Sigmoid colon (tissue), 7 donors: Measurements from ENCODE around the gene SLC8A3. TPM values are rescaled to one million over a fixed set of nuclear protein-coding genes. Genes with fewer than 3 reads are reported as not detected.

ENCODE experiments used
- DNase-seq: peaks from one replicate; pipeline ENCODE4 v3.0.0-alpha.2; 2019
- H3K27ac ChIP-seq, 4 donors: fragments of 200-600 bp; sonication (generic); one replicate each; pipeline ENCODE4 v1.5.1; 2016 to 2019; ENCODE audit warnings: mild to moderate bottlenecking in 1 of 4
- H3K27me3 ChIP-seq, 3 donors: fragments of 200-600 bp; sonication (generic); one replicate each; pipeline ENCODE4 v1.5.1; 2019; ENCODE audit warnings: mild to moderate bottlenecking in 1 of 3
- H3K36me3 ChIP-seq, 4 donors: fragments of 200-600 bp; sonication (generic); one replicate each; pipeline ENCODE4 v1.5.1; 2016 to 2019
- H3K4me1 ChIP-seq, 4 donors: fragments of 200-600 bp; sonication (generic); one replicate each; pipeline ENCODE4 v1.5.1; 2017 to 2019
- H3K4me3 ChIP-seq, 4 donors: fragments of 200-600 bp; sonication (generic); one replicate each; pipeline ENCODE4 v1.5.1; 2017 to 2019; ENCODE audit warnings: mild to moderate bottlenecking in 2 of 4, moderate library complexity in 1 of 4
- H3K9me3 ChIP-seq, 4 donors: fragments of 200-600 bp in 3 of 4; sonication (generic) in 3 of 4; one replicate each; pipeline versions ENCODE4 v1.5.1 to v1.6.1; 2013 to 2019
- EP300 ChIP-seq, 4 donors: sonication (generic); formaldehyde crosslinking; IDR thresholded peaks; one replicate each; pipeline ENCODE4 v1.6.1; 2017; ENCODE audit warnings: antibody characterized with exemption in 4 of 4
- POLR2A ChIP-seq, 2 donors: fragments of 450-650 bp; IDR thresholded peaks; one replicate each; pipeline ENCODE4 v1.6.1; 2016; ENCODE audit warnings: antibody characterized with exemption in 2 of 2, mild to moderate bottlenecking in 2 of 2, moderate library complexity in 2 of 2
- POLR2AphosphoS5 ChIP-seq, 4 donors: sonication (generic); formaldehyde crosslinking; IDR thresholded peaks; one replicate each; pipeline ENCODE4 v1.6.1; 2017; ENCODE audit warnings: antibody characterized with exemption in 4 of 4
- WGBS, 2 donors: extraction: QIAGEN DNeasy Blood & Tissue Kit; methylation state at CpG; one replicate each; pipeline ENCODE4 v1.1.7; 2013; 5-methylcytosine and 5-hydroxymethylcytosine counted together
- intact Hi-C: fragments of 100-400 bp; cut with DNase I; formaldehyde crosslinking; loops from one replicate; pipeline ENCODE4 v1.15.1; 2023
- polyA plus RNA-seq, 3 donors: library from polyadenylated mRNA; stranded (reverse); fragments of 200-250 nt; gene quantifications; one replicate each; pipeline ENCODE4 v1.2.3, GENCODE V29; 2013
- total RNA-seq, 4 donors: library from RNA; depleted of rRNA; stranded (reverse); fragments of >200 nt; gene quantifications; one replicate each; pipeline ENCODE4 v1.1.0, GENCODE V29; 2016
- TF ChIP-seq, protein P1 (sequence below), 4 experiments: fragments of 450-650 bp in 3 of 4; fragments of 200-600 bp in 1 of 4; IDR thresholded peaks; one replicate each; pipeline ENCODE4 v1.5.1; 2016 to 2019; ENCODE audit warnings: antibody characterized with exemption in 4 of 4, mild to moderate bottlenecking in 3 of 4, moderate library complexity in 2 of 4
- donor health status: healthy with polysubstance abuse.
- donor health status: Bipolar disorder and iron deficiency.
- donor health status: healthy.

SLC8A3 gene
- total and polyA plus RNA-seq, 7 donors: 0.17 to 0.82 (median 0.31) TPM; not detected in 3

GRCh38 chr14:70143306-70143705 lies 45.4 kb downstream of the SLC8A3 start:
- WGBS, 2 donors: 86 to 90% methylated on average over 5 of the region's 5 CpGs

DNA sequence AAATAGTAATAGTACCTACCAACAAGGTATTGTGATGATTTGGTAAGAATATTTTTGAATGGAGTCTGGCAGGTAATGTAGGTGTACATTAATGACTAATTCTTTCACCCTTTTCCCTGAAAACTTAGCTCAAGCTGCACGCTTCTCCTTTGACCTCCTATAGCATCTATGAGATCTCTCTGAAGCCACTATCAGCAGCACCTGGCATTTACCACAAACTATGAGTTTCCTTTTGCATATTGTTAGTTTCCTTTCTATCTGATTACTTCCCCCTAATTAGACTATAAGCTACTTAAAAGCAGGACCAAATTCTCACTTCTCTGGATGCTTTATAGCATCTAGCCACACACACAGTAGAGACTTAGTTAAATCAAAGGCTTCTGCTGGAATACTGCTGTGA lies 48.1 kb downstream of the SLC8A3 start:
- Histone ChIP-seq H3K36me3 (no peaks in the 10 kb centered on the region), H3K27me3 (no peaks in the 10 kb centered on the region), H3K4me1 (no peaks in the 10 kb centered on the region), H3K9me3 (no peaks in the 10 kb centered on the region), H3K27ac (no peak overlapping the region), H3K4me3 (no peak overlapping the region)
- no peak for TF ChIP-seq POLR2AphosphoS5 (IDR thresholded peaks at IDR 0.05)
- no peak for DNase-seq
- intact Hi-C loops: no loop called here
- WGBS, 2 donors: 70 to 73% methylated on average over 1 of the region's 1 CpG

More at GRCh38 chr14:70143306-70143705, 45.4 kb downstream of the SLC8A3 start:
- Histone ChIP-seq H3K27me3 (no peaks in the 10 kb centered on the region), H3K4me3 (no peak overlapping the region), H3K4me1 (no peaks in the 10 kb centered on the region), H3K36me3 (no peaks in the 10 kb centered on the region), H3K27ac (no peak overlapping the region), H3K9me3 (no peaks in the 10 kb centered on the region)
- DNase-seq: no peak
- intact Hi-C loops: no loop called here
- no peak for TF ChIP-seq POLR2AphosphoS5 (IDR thresholded peaks at IDR 0.05)

GRCh38 chr14:70139384-70139783 lies 49.4 kb downstream of the SLC8A3 start:
- intact Hi-C loops: no loop called here
- no peaks in the 10 kb centered on the region for H3K27me3 ChIP-seq
- H3K4me3 ChIP-seq: no peak overlapping the region
- WGBS, 2 donors: 80 to 88% methylated on average over 5 of the region's 5 CpGs
- no peak for DNase-seq
- H3K36me3 ChIP-seq: no peaks in the 10 kb centered on the region
- no peaks in the 10 kb centered on the region for H3K4me1 ChIP-seq
- no peaks in the 10 kb centered on the region for H3K9me3 ChIP-seq
- TF ChIP-seq POLR2A (IDR thresholded peaks at IDR 0.05) (no peak), EP300 (IDR thresholded peaks at IDR 0.05) (no peak), POLR2AphosphoS5 (IDR thresholded peaks at IDR 0.05) (no peak)
- TF ChIP-seq, protein P1, sequence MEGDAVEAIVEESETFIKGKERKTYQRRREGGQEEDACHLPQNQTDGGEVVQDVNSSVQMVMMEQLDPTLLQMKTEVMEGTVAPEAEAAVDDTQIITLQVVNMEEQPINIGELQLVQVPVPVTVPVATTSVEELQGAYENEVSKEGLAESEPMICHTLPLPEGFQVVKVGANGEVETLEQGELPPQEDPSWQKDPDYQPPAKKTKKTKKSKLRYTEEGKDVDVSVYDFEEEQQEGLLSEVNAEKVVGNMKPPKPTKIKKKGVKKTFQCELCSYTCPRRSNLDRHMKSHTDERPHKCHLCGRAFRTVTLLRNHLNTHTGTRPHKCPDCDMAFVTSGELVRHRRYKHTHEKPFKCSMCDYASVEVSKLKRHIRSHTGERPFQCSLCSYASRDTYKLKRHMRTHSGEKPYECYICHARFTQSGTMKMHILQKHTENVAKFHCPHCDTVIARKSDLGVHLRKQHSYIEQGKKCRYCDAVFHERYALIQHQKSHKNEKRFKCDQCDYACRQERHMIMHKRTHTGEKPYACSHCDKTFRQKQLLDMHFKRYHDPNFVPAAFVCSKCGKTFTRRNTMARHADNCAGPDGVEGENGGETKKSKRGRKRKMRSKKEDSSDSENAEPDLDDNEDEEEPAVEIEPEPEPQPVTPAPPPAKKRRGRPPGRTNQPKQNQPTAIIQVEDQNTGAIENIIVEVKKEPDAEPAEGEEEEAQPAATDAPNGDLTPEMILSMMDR (IDR thresholded peaks at IDR 0.05): no peak
- no peak overlapping the region for H3K27ac ChIP-seq

GRCh38 chr14:70137788-70138187 lies 51.0 kb downstream of the SLC8A3 start:
- 79 to 91% methylated on average over 3 of the region's 3 CpGs for WGBS, 2 donors
- no peaks in the 10 kb centered on the region for H3K36me3 ChIP-seq
- TF ChIP-seq EP300 (IDR thresholded peaks at IDR 0.05): no peak
- no peak for TF ChIP-seq POLR2A (IDR thresholded peaks at IDR 0.05)
- no peak for TF ChIP-seq POLR2AphosphoS5 (IDR thresholded peaks at IDR 0.05)
- TF ChIP-seq, protein P1 (IDR thresholded peaks at IDR 0.05): no peak
- no peak for DNase-seq
- H3K9me3 ChIP-seq: no peaks in the 10 kb centered on the region
- no peaks in the 10 kb centered on the region for H3K27me3 ChIP-seq
- intact Hi-C loops: no loop called here
- no peak overlapping the region for H3K4me3 ChIP-seq
- no peak overlapping the region for H3K27ac ChIP-seq
- H3K4me1 ChIP-seq: no peaks in the 10 kb centered on the region

- TF ChIP-seq POLR2A (IDR thresholded peaks at IDR 0.05) (no peak), EP300 (IDR thresholded peaks at IDR 0.05) (no peak), POLR2AphosphoS5 (IDR thresholded peaks at IDR 0.05) (no peak)
- TF ChIP-seq, protein P1 (IDR thresholded peaks at IDR 0.05): no peak
- no peaks in the 10 kb centered on the region for H3K9me3 ChIP-seq
- H3K27ac ChIP-seq: no peak overlapping the region
- 86 to 90% methylated on average over 2 of the region's 2 CpGs for WGBS, 2 donors
- H3K4me1 ChIP-seq: no peaks in the 10 kb centered on the region
- no peak for DNase-seq
- H3K27me3 ChIP-seq: peaks cover 0 to 4% (median 0%) of the 10 kb centered on the region in 3 donors
- H3K36me3 ChIP-seq: no peaks in the 10 kb centered on the region
- no peak overlapping the region for H3K4me3 ChIP-seq
- intact Hi-C loops: no loop called here
Measured at GRCh38 chr14:70133461-70133860, 55.3 kb downstream of the SLC8A3 start.

DNA sequence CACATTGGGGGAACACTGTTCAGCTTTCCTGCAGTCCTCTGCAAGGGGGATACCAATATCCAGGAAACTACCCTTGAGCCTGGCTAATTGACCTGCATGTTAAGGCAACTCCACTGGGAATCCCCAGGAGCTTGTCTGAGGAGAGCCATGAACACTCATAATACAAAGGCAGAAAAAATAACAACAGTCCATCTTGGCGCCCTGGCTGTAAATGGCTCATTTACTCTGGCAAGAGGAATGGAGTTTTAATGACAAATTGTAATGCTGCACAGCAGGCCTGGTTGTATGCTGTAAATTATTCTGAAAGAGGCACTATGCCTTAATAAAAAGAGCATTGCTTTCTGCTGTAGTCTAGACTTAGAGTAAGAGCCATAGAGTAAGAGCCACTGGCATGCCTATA lies 58.3 kb downstream of the SLC8A3 start:
- H3K36me3 ChIP-seq: no peaks in the 10 kb centered on the region
- no peak overlapping the region for H3K4me3 ChIP-seq
- H3K27me3 ChIP-seq: peaks cover 0 to 4% (median 0%) of the 10 kb centered on the region in 3 donors
- DNase-seq: no peak
- no peak overlapping the region for H3K27ac ChIP-seq
- WGBS, 2 donors: 31 to 66% methylated on average over 1 of the region's 1 CpG
- no peak for TF ChIP-seq POLR2A (IDR thresholded peaks at IDR 0.05)
- TF ChIP-seq POLR2AphosphoS5 (IDR thresholded peaks at IDR 0.05): no peak
- TF ChIP-seq EP300 (IDR thresholded peaks at IDR 0.05): no peak
- TF ChIP-seq, protein P1 (IDR thresholded peaks at IDR 0.05): no peak
- intact Hi-C loops: no loop called here
- H3K4me1 ChIP-seq: no peaks in the 10 kb centered on the region
- no peaks in the 10 kb centered on the region for H3K9me3 ChIP-seq
